GM18499 (cell line): ENCODE data around the gene ZFHX3.
"Not testable (repeated sequence)": the region's sequence is repeated elsewhere in the genome, so short reads cannot be mapped to it uniquely, and the experiment has no call there.

Experiments used
- ATAC-seq: cut with Tn5 transposase; IDR thresholded peaks from one replicate; pipeline ENCODE4 v1.9.1; 2021; ENCODE audit warnings: moderate number of reproducible peaks; ENCODE audit not compliant: insufficient read depth, unreplicated experiment

ZFHX3 gene

GRCh38 chr16:73047536-73048291 is at the start of gene ZFHX3:
ZFHX3 (minus strand) TSS chr16:73048128; CDS start chr16:72960145, 87,983 bp downstream.
- ATAC-seq = peak; percentile 50

GRCh38 chr16:73096510-73096909 is 48.6 kb upstream of the ZFHX3 start:
- no peak for ATAC-seq

GRCh38 chr16:73095885-73096421 is 48.0 kb upstream of the ZFHX3 start:
- no peak for ATAC-seq

- ATAC-seq = no peak
Observed at GRCh38 chr16:73095142-73095820, 47.4 kb upstream of the ZFHX3 start.

- no peak for ATAC-seq
Observed at GRCh38 chr16:73094371-73094770, 46.4 kb upstream of the ZFHX3 start.

- no peak for ATAC-seq
Observed at GRCh38 chr16:73093146-73094144, 45.5 kb upstream of the ZFHX3 start.

- ATAC-seq = no peak
Observed at GRCh38 chr16:73092236-73092781, 44.4 kb upstream of the ZFHX3 start.

GRCh38 chr16:73091174-73091573 is 43.2 kb upstream of the ZFHX3 start:
- no peak for ATAC-seq

- no peak for ATAC-seq
Observed at GRCh38 chr16:73089420-73089819, 41.5 kb upstream of the ZFHX3 start.

- ATAC-seq = no peak
Observed at GRCh38 chr16:73086108-73086507, 38.2 kb upstream of the ZFHX3 start.

- no peak for ATAC-seq
Observed at GRCh38 chr16:73083271-73083670, 35.3 kb upstream of the ZFHX3 start.

- ATAC-seq = not testable (repeated sequence)
Observed at GRCh38 chr16:73082634-73083051, 34.7 kb upstream of the ZFHX3 start.

GRCh38 chr16:73080931-73081330 is 33.0 kb upstream of the ZFHX3 start:
- ATAC-seq = no peak

GRCh38 chr16:73076324-73076810 is 28.4 kb upstream of the ZFHX3 start:
- ATAC-seq = no peak

- no peak for ATAC-seq
Observed at GRCh38 chr16:73074382-73074781, 26.5 kb upstream of the ZFHX3 start.

- not testable (repeated sequence) for ATAC-seq
Observed at GRCh38 chr16:73072051-73072450, 24.1 kb upstream of the ZFHX3 start.

GRCh38 chr16:73071131-73071940 is 23.4 kb upstream of the ZFHX3 start:
- ATAC-seq = no peak

GRCh38 chr16:73069581-73070262 is 21.8 kb upstream of the ZFHX3 start:
- ATAC-seq = no peak
